GM19043 (cell line): ENCODE results near the gene IRX5.

ENCODE experiments used
- ATAC-seq: cut with Tn5 transposase; IDR thresholded peaks from one replicate; pipeline ENCODE4 v1.9.1; 2021; ENCODE audit warnings: low read depth; ENCODE audit not compliant: unreplicated experiment

Gene IRX5

GRCh38 chr16:54930005-54930868 lies at the start of gene IRX5:
Gene IRX5, plus strand, starts transcription at chr16:54930865. Its CDS starts 334 bp downstream, at chr16:54931199.
- no peak for ATAC-seq

GRCh38 chr16:54882556-54882955 lies 48.1 kb upstream of the IRX5 start:
- ATAC-seq, result no peak

DNA sequence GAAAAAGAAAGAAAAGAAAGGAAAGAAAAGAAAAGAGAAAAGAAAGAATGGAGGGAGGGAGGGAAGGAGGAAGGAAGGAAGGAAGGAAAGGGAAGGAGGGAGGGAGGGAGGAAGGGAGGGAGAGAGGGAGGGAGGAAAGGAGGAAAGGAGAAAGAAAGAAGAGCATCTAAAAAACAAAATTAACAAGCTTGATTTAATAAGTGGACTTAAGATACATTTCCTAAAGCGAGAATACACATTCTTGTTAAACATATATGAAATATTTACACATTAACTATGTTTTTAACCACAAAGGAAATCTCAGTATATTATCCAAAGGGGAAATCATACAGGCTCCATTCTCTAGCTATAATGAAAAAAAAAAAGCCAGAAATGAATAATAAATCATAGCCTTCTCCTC lies 47.3 kb upstream of the IRX5 start:
- no peak for ATAC-seq

GRCh38 chr16:54886078-54886477 lies 44.6 kb upstream of the IRX5 start:
- ATAC-seq, result no peak

- no peak for ATAC-seq
Observed at GRCh38 chr16:54890381-54890780, 40.3 kb upstream of the IRX5 start.

DNA sequence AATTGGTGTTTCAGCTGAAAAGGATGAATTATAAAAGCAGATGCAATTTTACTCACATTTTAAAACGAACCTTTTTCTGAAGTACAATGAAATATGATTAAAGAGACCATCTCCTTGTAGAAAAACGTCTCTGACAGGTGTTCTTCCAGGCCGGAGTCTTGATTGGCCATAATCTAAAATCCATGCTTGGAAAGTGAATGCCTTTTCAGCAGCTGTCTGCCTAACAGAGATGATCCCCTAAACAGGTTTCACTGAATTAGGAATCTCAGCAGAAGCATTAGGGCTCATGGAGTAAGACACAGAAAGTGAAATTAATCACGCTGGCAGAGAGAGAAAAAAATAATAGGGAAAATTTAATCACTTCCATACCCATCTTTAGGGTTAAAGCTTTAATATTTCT lies 39.3 kb upstream of the IRX5 start:
- ATAC-seq, result no peak

DNA sequence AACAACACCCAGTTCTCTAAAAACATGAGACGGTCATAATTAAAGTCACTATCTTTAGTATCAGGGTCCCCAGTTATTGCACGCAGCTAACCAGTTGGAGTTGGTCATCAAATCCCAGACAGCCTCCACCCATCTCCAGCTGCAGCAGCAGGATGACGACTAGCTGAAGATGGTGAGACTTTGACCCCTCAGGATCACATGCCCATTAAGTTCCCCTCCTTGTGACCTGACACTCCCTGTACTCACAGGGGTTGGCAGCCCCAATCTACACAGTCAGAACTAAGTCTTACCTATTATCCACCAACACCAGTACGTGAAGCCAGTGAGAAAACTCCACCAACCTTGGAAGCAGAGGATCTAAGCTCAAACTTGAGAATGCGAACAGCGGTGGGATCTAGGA lies 37.7 kb upstream of the IRX5 start:
- ATAC-seq, result no peak

- ATAC-seq, result no peak
Observed at GRCh38 chr16:54897930-54898329, 32.7 kb upstream of the IRX5 start.

DNA sequence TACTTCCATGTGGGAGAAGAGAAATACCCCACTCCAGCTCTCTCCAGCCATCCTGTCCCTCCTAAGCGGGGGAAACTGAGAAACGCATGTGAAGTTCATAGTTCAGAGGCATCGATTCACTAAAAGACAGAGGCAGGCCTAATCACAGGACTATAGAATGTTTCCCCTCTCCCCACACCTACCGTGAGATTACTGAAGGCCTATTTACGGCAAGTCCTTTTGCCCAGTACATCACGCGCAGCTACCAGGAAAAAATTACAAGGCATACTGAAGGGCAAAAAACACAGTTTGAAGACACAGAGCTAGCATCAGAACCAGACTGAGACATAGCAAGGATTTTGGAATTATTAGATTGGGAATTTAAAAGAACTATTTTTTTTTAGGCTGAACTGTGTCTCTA lies 29.1 kb upstream of the IRX5 start:
- no peak for ATAC-seq

DNA sequence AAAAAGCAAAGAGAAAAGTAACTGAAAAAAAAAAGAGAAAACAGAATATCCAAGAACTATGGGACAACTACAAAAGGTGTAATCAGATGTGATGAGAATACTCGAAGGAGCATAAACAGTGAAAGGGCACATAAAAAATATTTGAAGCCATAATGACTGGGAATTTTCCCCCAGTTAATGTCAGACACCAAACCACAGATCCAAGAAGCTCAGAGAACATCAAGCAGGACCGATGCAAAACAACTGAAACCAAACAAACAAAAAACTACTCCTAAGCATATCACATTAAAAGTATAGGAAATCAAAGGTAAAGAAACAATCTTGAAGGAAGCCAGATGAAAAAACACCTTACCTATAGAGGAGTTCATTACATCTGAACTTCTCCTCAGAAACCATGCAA lies 27.6 kb upstream of the IRX5 start:
- ATAC-seq, result no peak

GRCh38 chr16:54911079-54911478 lies 19.6 kb upstream of the IRX5 start:
- ATAC-seq, result no peak

DNA sequence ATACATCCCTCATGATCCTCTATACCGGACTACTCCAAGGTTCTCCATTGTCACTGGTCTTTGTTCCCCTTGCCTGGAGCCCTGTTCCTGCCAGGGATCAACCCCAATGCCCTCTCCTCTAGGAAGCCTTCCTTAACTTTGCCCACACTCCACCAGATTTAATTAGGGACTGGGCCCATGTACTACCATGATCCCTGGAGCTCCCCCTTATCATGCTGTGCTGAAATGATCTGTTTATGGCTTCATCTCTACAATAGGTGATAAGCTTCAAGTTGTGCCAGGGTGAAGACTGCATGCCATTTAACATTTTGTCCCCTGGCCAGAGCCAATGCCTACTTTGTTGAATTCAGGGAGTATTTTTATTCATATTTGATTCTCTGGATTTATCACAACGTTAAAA lies 17.9 kb upstream of the IRX5 start:
- ATAC-seq, result no peak

DNA sequence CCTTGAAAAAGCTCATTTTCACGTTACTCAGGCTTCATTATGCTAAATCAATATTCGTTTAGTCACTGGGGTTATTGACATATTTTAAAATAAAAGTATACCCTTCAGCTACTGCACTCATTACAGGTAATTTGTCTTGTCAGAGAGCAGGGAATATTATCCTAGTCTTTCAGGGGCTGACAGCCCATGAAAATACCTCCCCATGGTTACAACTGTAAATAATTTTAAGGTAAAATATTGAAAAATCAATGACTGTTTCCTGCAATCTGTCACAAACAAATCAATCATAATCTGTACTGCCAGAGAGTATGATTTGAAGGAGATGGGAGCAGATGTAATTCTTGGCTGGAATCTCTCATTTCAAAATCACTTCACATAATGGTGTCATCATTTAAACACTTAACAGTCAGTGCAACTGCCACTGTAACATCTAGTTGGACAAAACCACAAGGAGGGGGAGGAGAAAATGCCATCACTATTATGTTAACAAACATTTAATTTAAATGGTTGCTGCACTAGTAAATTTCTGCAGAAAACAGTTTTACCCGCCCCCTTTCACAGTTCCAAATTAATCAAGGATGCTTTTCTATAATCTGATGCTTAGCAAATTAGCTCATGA lies 9.3 kb upstream of the IRX5 start:
- no peak for ATAC-seq

GRCh38 chr16:54923055-54923473 lies 7.6 kb upstream of the IRX5 start:
- ATAC-seq, result no peak

GRCh38 chr16:54923988-54924387 lies 6.7 kb upstream of the IRX5 start:
- ATAC-seq, result no peak

DNA sequence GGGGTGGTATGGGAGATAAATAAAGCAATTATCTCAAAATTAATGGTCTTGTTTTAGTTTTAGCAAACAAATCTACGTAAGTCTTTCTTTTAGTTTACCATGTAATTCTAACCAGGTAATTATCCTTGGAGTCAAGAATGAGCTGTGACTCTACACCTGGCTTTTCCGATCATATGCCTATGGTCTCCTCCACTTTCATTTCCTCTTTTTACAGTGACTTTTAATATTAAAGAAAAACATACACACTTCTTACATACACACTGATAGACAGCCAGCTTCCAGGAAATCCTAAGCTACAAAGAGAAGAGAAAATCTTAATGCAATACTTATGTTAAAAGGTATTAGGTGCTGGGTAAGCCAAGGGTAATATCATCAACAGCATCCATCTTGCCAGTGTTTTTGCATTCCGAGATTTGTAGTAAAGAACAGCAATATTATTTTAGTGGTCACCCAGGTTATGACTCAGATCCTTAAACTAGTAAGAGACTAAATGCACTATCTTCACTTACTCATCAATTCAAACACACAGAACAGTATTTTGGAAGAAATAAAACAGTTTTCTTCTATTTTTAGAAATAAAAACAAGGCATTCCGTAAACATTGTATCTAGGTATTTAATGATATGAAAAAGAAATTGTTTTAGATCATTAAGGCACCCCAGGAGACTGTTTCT lies 4.4 kb upstream of the IRX5 start:
- ATAC-seq, result no peak

GRCh38 chr16:54927125-54928015 lies 3.3 kb upstream of the IRX5 start:
- ATAC-seq, result no peak

- ATAC-seq, result no peak
Observed at GRCh38 chr16:54928016-54928356, 2.7 kb upstream of the IRX5 start.

DNA sequence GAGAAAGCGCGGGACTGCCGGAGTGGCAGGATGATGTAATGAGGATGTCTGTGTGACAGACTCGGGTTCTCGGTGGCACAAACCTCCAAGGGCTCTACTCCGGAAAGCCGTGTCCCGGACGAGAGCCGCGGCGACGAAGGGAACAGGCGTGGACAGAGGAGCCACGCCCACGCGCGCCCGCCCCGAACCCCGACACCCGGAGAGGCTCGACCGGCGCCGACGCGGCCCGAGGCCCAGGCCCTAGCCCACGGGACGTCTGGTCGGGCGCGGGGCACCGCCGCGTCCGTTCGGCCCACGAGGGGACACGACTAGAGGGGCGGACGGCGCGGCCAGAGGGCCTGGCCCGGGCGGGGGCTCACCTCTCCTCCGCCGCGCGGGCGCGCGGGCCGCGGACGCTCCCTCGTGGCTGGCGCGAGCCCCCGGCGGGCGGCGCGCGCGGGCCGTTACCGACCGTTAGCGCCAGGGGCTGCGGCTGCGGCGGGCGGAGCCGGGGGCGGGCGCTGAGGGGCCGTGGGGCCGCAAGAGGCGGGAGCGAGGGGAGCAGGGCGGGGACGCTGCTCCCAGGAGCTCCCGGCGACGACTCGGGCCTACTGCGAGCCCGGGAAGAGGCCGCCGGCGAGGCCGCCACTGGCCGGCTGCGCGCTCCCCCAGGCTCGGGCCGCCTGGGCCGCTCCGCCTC lies 2.1 kb upstream of the IRX5 start:
- ATAC-seq, result peak; percentile 26
